K562 (cell line): ENCODE data around the gene ZNF407. TPM values are rescaled to one million over a fixed set of nuclear protein-coding genes. Genes with fewer than 3 reads are reported as not detected.

Experiments
- ATAC-seq: fragments of 200-7000 bp; cut with Tn5 transposase; 3 replicates; pipeline ENCODE4 v1.9.1; 2020; ENCODE audit warnings: moderate library complexity
- BruUV-seq: library from RNA; stranded (reverse); fragments of 400-500 nt; replicated peaks from 2 replicates; lab custom pipeline; 2021; lab: Mats Ljungman, UMichigan
- CTCF ChIA-PET: fragments of 300-600 bp; formaldehyde crosslinking; extraction: SDS; loops from one replicate; lab custom pipeline; 2021; ENCODE audit warnings: low intra/inter-chr PET ratio; lab: Yijun Ruan, JAX
- POLR2A ChIA-PET: fragments of 300-600, 350-650 bp; sonication (Branson Sonifier 250); formaldehyde crosslinking; extraction: SDS; loops from one replicate; lab custom pipeline; 2021; ENCODE audit warnings: antibody characterized with exemption, inconsistent platforms; lab: Yijun Ruan, JAX
- DNase-seq, 4 experiments: peaks; one replicate each; pipeline versions ENCODE4 v3.0.0 to v3.0.0-alpha.2; 2011 to 2018; ENCODE audit warnings: low spot score in 3 of 4, mixed read lengths in 3 of 4; ENCODE audit errors: extremely low read depth in 1 of 4
- FAIRE-seq: peaks from 2 replicates; lab custom pipeline; 2011; peaks lifted over from hg19 to GRCh38; lab: Jason Lieb, UNC
- H2AFZ ChIP-seq: 2 replicates; pipeline ENCODE4 v1.6.0; 2011; ENCODE audit warnings: low read depth, low read length, control low read depth, inconsistent platforms
- H3K27ac ChIP-seq: fragments of 200-600 bp; 3 replicates; pipeline ENCODE4 v1.8.0; 2011; ENCODE audit warnings: low read depth, mild to moderate bottlenecking, control low read depth, inconsistent platforms, low read length, moderate library complexity, mixed read lengths; ENCODE audit errors: extremely low read depth
- H3K27me3 ChIP-seq, 2 experiments: fragments of 300-600 bp in 1 of 2; 2 replicates in 1 of 2; 3 replicates in 1 of 2; pipeline versions ENCODE4 v1.6.0 to v1.8.0; 2011; ENCODE audit warnings: inconsistent platforms in 2 of 2, low read length in 2 of 2, mild to moderate bottlenecking in 1 of 2, mixed read lengths in 1 of 2, moderate library complexity in 1 of 2; ENCODE audit not compliant: control insufficient read depth in 2 of 2, insufficient read depth in 2 of 2
- H3K36me3 ChIP-seq: fragments of 300-600 bp; 3 replicates; pipeline ENCODE4 v1.8.0; 2011; ENCODE audit warnings: mild to moderate bottlenecking, low read length, inconsistent platforms; ENCODE audit not compliant: control insufficient read depth, insufficient read depth
- H3K4me1 ChIP-seq, 2 experiments: fragments of 200-600 bp in 1 of 2; replicated peaks in 1 of 2; 2 replicates in 1 of 2; 3 replicates in 1 of 2; pipeline versions ENCODE4 v1.5.1 to v1.8.0; 2011; ENCODE audit warnings: inconsistent platforms in 2 of 2, low read length in 2 of 2, mild to moderate bottlenecking in 1 of 2, mixed read lengths in 1 of 2, moderate library complexity in 1 of 2; ENCODE audit not compliant: control insufficient read depth in 2 of 2, insufficient read depth in 2 of 2
- H3K4me2 ChIP-seq: 2 replicates; pipeline ENCODE4 v1.6.1; 2011; ENCODE audit warnings: low read length, control low read depth, inconsistent platforms, mixed read lengths; ENCODE audit not compliant: insufficient read depth
- H3K4me3 ChIP-seq: fragments of 200-600 bp; sonication (generic), shearing (Covaris generic); 2 replicates; pipeline ENCODE4 v1.5.1; 2016; ENCODE audit warnings: control low read depth, inconsistent platforms
- H3K79me2 ChIP-seq: fragments of 200-600 bp; 3 replicates; pipeline ENCODE4 v1.8.0; 2011; ENCODE audit warnings: low read length, inconsistent platforms; ENCODE audit not compliant: control insufficient read depth, insufficient read depth
- H3K9ac ChIP-seq, 2 experiments: 2 replicates each; pipeline versions ENCODE4 v1.6.0 to v1.6.1; 2011; ENCODE audit warnings: low read depth in 2 of 2, low read length in 2 of 2, control low read depth in 1 of 2, inconsistent platforms in 1 of 2, mild to moderate bottlenecking in 1 of 2, mixed read lengths in 1 of 2; ENCODE audit not compliant: insufficient read depth in 1 of 2
- H3K9me1 ChIP-seq: one replicate; pipeline ENCODE4 v1.6.0; 2011; ENCODE audit warnings: inconsistent platforms, mild to moderate bottlenecking, low read length, moderate library complexity; ENCODE audit not compliant: control insufficient read depth, insufficient read depth
- H3K9me3 ChIP-seq: replicated peaks from 2 replicates; pipeline ENCODE4 v1.5.1; 2011; ENCODE audit warnings: low read depth, low read length, inconsistent platforms; ENCODE audit not compliant: control insufficient read depth, insufficient read depth
- H4K20me1 ChIP-seq: replicated peaks from 2 replicates; pipeline ENCODE4 v1.6.1; 2011; ENCODE audit warnings: low read length, inconsistent platforms, mixed read lengths; ENCODE audit not compliant: control insufficient read depth, insufficient read depth
- AFF1 ChIP-seq, 2 experiments: fragments of 450-650 bp; IDR thresholded peaks; 2 replicates each; pipeline ENCODE4 v1.6.1; 2018; ENCODE audit warnings: mild to moderate bottlenecking in 2 of 2, low read depth in 1 of 2; ENCODE audit not compliant: partially characterized antibody in 2 of 2
- CBX8 ChIP-seq: fragments of 200-600 bp; sonication (generic); IDR thresholded peaks from 2 replicates; pipeline ENCODE4 v1.6.1; 2012; ENCODE audit warnings: borderline replicate concordance, mixed run types, low read depth, mild to moderate bottlenecking, moderate library complexity, mixed read lengths, low read length, control low read depth, inconsistent platforms; ENCODE audit not compliant: poor library complexity, severe bottlenecking; ENCODE audit errors: extremely low read depth
- ELF2 ChIP-seq: fragments of 250-450 bp; sonication (Bioruptor Pico); IDR thresholded peaks from 2 replicates; pipeline ENCODE4 v1.5.0; 2021; ENCODE audit warnings: mild to moderate bottlenecking
- HMGN3 ChIP-seq: IDR thresholded peaks from 2 replicates; pipeline ENCODE4 v1.6.1; 2011; ENCODE audit warnings: borderline replicate concordance, low read depth, mild to moderate bottlenecking, mixed read lengths, low read length; ENCODE audit not compliant: insufficient read length; ENCODE audit errors: extremely low read depth
- JUNB ChIP-seq: fragments of 450-650 bp; formaldehyde crosslinking; conservative IDR thresholded peaks from 2 replicates; pipeline ENCODE4 v1.4.0; 2020; ENCODE audit warnings: mild to moderate bottlenecking
- NR1H2 ChIP-seq: sonication (generic); formaldehyde crosslinking; IDR thresholded peaks from 2 replicates; pipeline ENCODE4 v1.4.0; 2020; ENCODE audit warnings: mild to moderate bottlenecking, missing genetic modification reagents
- NR2F6 ChIP-seq: fragments of 450-650 bp; formaldehyde crosslinking; IDR thresholded peaks from 2 replicates; pipeline ENCODE4 v1.4.0; 2020; ENCODE audit warnings: mild to moderate bottlenecking
- PRDM10 ChIP-seq: fragments of 450-650 bp; IDR thresholded peaks from 2 replicates; pipeline ENCODE4 v1.6.1; 2018; ENCODE audit not compliant: partially characterized antibody
- PTBP1 ChIP-seq: fragments of 200-400 bp; formaldehyde crosslinking; IDR thresholded peaks from 2 replicates; pipeline ENCODE4 v1.6.1; 2017; ENCODE audit warnings: low read depth, low read length
- RFX7 ChIP-seq: fragments of 250-450 bp; sonication (Bioruptor Pico); IDR thresholded peaks from 2 replicates; pipeline ENCODE4 v1.5.1; 2021; ENCODE audit warnings: mild to moderate bottlenecking
- SMAD2 ChIP-seq: fragments of 150-350 bp; IDR thresholded peaks from 2 replicates; pipeline ENCODE4 v1.6.1; 2014; ENCODE audit warnings: low read depth, mild to moderate bottlenecking, low read length
- WGBS: fragments of 100-300 bp; shearing (Covaris generic); methylation state at CpG from one replicate; pipeline ENCODE4 v1.1.6; 2016; ENCODE audit warnings: low coverage, mixed read lengths; ENCODE audit not compliant: insufficient coverage; ENCODE audit errors: missing lambda C conversion rate; 5-methylcytosine and 5-hydroxymethylcytosine counted together
- in situ Hi-C: fragments of 300-500 bp; cut with MboI; formaldehyde crosslinking; loops from 4 replicates; pipeline ENCODE4 v1.15.0; 2018; ENCODE audit warnings: inconsistent platforms, mixed read lengths
- intact Hi-C: fragments of 100-400 bp; cut with micrococcal nuclease; formaldehyde crosslinking; loops from 2 replicates; pipeline ENCODE4 v1.14.2; 2022
- polyA plus RNA-seq, 8 experiments: library from polyadenylated mRNA; depleted of rRNA in 4 of 8; stranded (reverse) in 5 of 8; unstranded in 3 of 8; fragments of >200 nt; fragmentation: Nextera tagmentation in 2 of 8; fragmentation: Illumina TruSeq in 1 of 8; extraction: Ambion mirVana in 2 of 8; extraction: Trizol in 1 of 8; gene quantifications; 2 replicates each; pipeline versions ENCODE4 v1.2.1 to v1.2.3, GENCODE V29; 2011 to 2014; ENCODE audit warnings: inconsistent platforms in 1 of 8, missing spikeins in 1 of 8
- total RNA-seq, 7 experiments: library from RNA; depleted of rRNA in 6 of 7; stranded (reverse); fragments of >200 nt in 6 of 7; fragmentation: Illumina TruSeq in 2 of 7; extraction: Trizol in 2 of 7; gene quantifications; 2 replicates each; pipeline versions ENCODE4 v1.2.1 to v1.2.3, GENCODE V29; 2011 to 2021; ENCODE audit warnings: low replicate concordance in 1 of 7

Gene ZNF407
- total and polyA plus RNA-seq, 9 of the 15 experiments (the other 6 are each of a cell fraction or from before 2014, with no cell fraction given) = 0.21 to 5.4 (median 2.3) TPM

- H3K36me3 ChIP-seq = no peaks in the 10 kb centered on the region
- ATAC-seq (peak; percentile 97), FAIRE-seq (peak; percentile 65), DNase-seq (peak in 2 of 4 experiments; percentile 21 to 36)
- intact Hi-C loops (no loop called here), in situ Hi-C loops (no loop called here)
- no TSS peak for BruUV-seq
- 50% methylated on average over 7 of the region's 7 CpGs for WGBS
- H3K27me3 ChIP-seq = no peaks in the 10 kb centered on the region
- H3K9me1 ChIP-seq = no peaks in the 10 kb centered on the region
- H3K27ac ChIP-seq = no peak overlapping the region
- POLR2A ChIA-PET = interaction anchor here (0.5 kb wide), 1 partner anchor 17 kb away, joined by 5 read pairs; no protein-coding TSS in a partner anchor
- CTCF ChIA-PET = interaction anchor here (0.6 kb wide), 1 partner anchor 54 kb away, joined by 3 read pairs; no protein-coding TSS in a partner anchor
- H2AFZ ChIP-seq = no peak overlapping the region
- no peak overlapping the region for H3K4me2 ChIP-seq
- no peaks in the 10 kb centered on the region for H4K20me1 ChIP-seq
- no peak overlapping the region for H3K4me3 ChIP-seq
- no peaks in the 10 kb centered on the region for H3K79me2 ChIP-seq
- no peak overlapping the region for H3K9ac ChIP-seq
- H3K4me1 ChIP-seq = no peaks in the 10 kb centered on the region
- H3K9me3 ChIP-seq = no peaks in the 10 kb centered on the region
- TF ChIP-seq PTBP1 (no peak), NR2F6 (no peak), CBX8 (no peak), PRDM10 (no peak), NR1H2 (CRISPR knock-in tag) (no peak), SMAD2 (no peak), JUNB (CRISPR knock-in tag) (no peak), HMGN3 (no peak), AFF1 (IDR thresholded peaks at IDR 0.05; ENCODE audit: low read depth in 1 of 2, partially characterized antibody in 2 of 2) (peak in 1 of 2 experiments; percentile 75), RFX7 (CRISPR knock-in tag) (no peak), ELF2 (CRISPR knock-in tag) (no peak)
Observed at GRCh38 chr18:74819433-74820059, 221.9 kb downstream of the ZNF407 start.
